ENCODE results near the gene FFAR3. TPM values are rescaled to one million over a fixed set of nuclear protein-coding genes. Genes with fewer than 3 reads are reported as not detected.

Gene FFAR3
- total and polyA plus RNA-seq, 9 of the 15 experiments (the other 6 are each of a cell fraction or from before 2014, with no cell fraction given): not detected

DNA sequence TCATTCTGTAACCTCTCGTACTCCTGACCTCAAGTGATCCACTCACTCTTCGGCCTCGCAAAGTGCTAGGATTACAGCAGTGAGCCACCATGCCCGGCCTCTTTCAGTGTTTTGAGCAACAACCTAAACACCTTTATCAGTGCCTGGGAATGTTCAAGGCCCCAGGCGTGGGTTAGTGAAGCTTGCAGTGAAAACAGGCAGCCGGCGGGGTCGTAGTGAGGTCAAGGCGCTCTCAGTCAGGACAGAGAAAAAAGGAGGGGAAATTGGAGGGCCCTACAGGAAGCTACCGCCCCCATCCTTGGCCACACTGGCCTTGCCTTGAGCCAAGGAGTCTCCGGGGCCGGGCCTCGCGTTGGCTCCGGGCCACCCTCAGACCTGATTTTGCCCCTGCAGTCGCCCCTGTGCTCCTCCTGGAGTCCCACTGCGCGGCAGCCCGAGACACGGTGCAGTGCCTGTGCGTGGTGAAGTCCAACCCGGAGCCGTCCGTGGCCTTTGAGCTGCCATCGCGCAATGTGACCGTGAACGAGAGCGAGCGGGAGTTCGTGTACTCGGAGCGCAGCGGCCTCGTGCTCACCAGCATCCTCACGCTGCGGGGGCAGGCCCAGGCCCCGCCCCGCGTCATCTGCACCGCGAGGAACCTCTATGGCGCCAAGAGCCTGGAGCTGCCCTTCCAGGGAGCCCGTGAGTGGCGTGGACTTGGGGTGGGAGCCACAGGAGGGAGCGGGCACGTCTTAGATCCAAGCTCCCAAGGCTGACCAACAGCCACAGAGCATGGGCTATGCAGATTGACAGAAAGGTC, 48.6 kb upstream of the FFAR3 start (continued):
- TF ChIP-seq, protein P1, sequence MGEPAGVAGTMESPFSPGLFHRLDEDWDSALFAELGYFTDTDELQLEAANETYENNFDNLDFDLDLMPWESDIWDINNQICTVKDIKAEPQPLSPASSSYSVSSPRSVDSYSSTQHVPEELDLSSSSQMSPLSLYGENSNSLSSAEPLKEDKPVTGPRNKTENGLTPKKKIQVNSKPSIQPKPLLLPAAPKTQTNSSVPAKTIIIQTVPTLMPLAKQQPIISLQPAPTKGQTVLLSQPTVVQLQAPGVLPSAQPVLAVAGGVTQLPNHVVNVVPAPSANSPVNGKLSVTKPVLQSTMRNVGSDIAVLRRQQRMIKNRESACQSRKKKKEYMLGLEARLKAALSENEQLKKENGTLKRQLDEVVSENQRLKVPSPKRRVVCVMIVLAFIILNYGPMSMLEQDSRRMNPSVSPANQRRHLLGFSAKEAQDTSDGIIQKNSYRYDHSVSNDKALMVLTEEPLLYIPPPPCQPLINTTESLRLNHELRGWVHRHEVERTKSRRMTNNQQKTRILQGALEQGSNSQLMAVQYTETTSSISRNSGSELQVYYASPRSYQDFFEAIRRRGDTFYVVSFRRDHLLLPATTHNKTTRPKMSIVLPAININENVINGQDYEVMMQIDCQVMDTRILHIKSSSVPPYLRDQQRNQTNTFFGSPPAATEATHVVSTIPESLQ (CRISPR knock-in tag; IDR thresholded peaks at IDR 0.05): no peak
- TF ChIP-seq HEY1 (CRISPR knock-in tag; IDR thresholded peaks at IDR 0.05; ENCODE audit: borderline replicate concordance) (no peak), ZNF764 (CRISPR knock-in tag; IDR thresholded peaks at IDR 0.05; ENCODE audit: low read depth) (no peak), STAG1 (CRISPR knock-in tag; IDR thresholded peaks at IDR 0.05; ENCODE audit: borderline replicate concordance) (no peak), CREM (IDR thresholded peaks at IDR 0.05; ENCODE audit: low read depth) (no peak), SIN3B (IDR thresholded peaks at IDR 0.05; ENCODE audit: low read depth) (no peak), CREBBP (IDR thresholded peaks at IDR 0.05; ENCODE audit: low read depth, low read length) (no peak), NCOA6 (IDR thresholded peaks at IDR 0.05) (no peak), TAF9B (IDR thresholded peaks at IDR 0.05; ENCODE audit: partially characterized antibody) (no peak), KDM4B (IDR thresholded peaks at IDR 0.05; ENCODE audit: borderline replicate concordance in 2 of 2, low read depth in 1 of 2) (no peak), ZFP30 (CRISPR knock-in tag; IDR thresholded peaks at IDR 0.05; ENCODE audit: borderline replicate concordance) (no peak), ELF1 (tag; IDR thresholded peaks at IDR 0.05) (no peak)
- TF ChIP-seq, protein P2, sequence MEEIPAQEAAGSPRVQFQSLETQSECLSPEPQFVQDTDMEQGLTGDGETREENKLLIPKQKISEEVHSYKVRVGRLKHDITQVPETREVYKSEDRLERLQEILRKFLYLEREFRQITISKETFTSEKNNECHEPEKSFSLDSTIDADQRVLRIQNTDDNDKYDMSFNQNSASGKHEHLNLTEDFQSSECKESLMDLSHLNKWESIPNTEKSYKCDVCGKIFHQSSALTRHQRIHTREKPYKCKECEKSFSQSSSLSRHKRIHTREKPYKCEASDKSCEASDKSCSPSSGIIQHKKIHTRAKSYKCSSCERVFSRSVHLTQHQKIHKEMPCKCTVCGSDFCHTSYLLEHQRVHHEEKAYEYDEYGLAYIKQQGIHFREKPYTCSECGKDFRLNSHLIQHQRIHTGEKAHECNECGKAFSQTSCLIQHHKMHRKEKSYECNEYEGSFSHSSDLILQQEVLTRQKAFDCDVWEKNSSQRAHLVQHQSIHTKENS (CRISPR knock-in tag; IDR thresholded peaks at IDR 0.05): no peak
- TF ChIP-seq, protein P3, sequence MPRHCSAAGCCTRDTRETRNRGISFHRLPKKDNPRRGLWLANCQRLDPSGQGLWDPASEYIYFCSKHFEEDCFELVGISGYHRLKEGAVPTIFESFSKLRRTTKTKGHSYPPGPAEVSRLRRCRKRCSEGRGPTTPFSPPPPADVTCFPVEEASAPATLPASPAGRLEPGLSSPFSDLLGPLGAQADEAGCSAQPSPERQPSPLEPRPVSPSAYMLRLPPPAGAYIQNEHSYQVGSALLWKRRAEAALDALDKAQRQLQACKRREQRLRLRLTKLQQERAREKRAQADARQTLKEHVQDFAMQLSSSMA (CRISPR knock-in tag; IDR thresholded peaks at IDR 0.05): 0 out of 2 replicates have a peak, but pooled peaks have one; percentile 30
- TF ChIP-seq, protein P4, sequence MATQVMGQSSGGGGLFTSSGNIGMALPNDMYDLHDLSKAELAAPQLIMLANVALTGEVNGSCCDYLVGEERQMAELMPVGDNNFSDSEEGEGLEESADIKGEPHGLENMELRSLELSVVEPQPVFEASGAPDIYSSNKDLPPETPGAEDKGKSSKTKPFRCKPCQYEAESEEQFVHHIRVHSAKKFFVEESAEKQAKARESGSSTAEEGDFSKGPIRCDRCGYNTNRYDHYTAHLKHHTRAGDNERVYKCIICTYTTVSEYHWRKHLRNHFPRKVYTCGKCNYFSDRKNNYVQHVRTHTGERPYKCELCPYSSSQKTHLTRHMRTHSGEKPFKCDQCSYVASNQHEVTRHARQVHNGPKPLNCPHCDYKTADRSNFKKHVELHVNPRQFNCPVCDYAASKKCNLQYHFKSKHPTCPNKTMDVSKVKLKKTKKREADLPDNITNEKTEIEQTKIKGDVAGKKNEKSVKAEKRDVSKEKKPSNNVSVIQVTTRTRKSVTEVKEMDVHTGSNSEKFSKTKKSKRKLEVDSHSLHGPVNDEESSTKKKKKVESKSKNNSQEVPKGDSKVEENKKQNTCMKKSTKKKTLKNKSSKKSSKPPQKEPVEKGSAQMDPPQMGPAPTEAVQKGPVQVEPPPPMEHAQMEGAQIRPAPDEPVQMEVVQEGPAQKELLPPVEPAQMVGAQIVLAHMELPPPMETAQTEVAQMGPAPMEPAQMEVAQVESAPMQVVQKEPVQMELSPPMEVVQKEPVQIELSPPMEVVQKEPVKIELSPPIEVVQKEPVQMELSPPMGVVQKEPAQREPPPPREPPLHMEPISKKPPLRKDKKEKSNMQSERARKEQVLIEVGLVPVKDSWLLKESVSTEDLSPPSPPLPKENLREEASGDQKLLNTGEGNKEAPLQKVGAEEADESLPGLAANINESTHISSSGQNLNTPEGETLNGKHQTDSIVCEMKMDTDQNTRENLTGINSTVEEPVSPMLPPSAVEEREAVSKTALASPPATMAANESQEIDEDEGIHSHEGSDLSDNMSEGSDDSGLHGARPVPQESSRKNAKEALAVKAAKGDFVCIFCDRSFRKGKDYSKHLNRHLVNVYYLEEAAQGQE (IDR thresholded peaks at IDR 0.05; ENCODE audit: borderline replicate concordance): no peak; the same call in 1 of the 2 replicates
- TF ChIP-seq, protein P4 (CRISPR knock-in tag; IDR thresholded peaks at IDR 0.05; ENCODE audit: low read depth): no peak
